ENCODE measurements around the gene CCDC142. TPM values are rescaled to one million over a fixed set of nuclear protein-coding genes. Genes with fewer than 3 reads are reported as not detected.

CCDC142 gene
- total and polyA plus RNA-seq, 9 of the 15 experiments (the other 6 are each of a cell fraction or from before 2014, with no cell fraction given), result 0.55 to 11.7 (median 7.2) TPM

GRCh38 chr2:74472086-74472944 is 10.5 kb downstream of the CCDC142 start, which contains the start of gene MRPL53 (continued):
- TF ChIP-seq PBX2 (CRISPR knock-in tag; IDR thresholded peaks at IDR 0.05; ENCODE audit: low read depth) (no peak), PBX2 (tag; conservative IDR thresholded peaks at IDR 0.05; ENCODE audit: low read depth) (no peak), CTCF (IDR thresholded peaks at IDR 0.05 in 2 of 3, conservative IDR thresholded peaks at IDR 0.05 in 1 of 3; ENCODE audit: insufficient read depth in 2 of 3, low read depth in 1 of 3, low read length in 3 of 3) (peak in 1 of 3 experiments; percentile 11; a peak in 2 of 6 replicates), E2F5 (CRISPR knock-in tag; IDR thresholded peaks at IDR 0.05) (no peak), ZNF253 (CRISPR knock-in tag; conservative IDR thresholded peaks at IDR 0.05) (0 out of 2 replicates have a peak, but pooled peaks have one; percentile 40), ZFP30 (CRISPR knock-in tag; IDR thresholded peaks at IDR 0.05; ENCODE audit: borderline replicate concordance) (no peak), AFF4 (CRISPR knock-in tag; IDR thresholded peaks at IDR 0.05) (no peak), HMGN3 (IDR thresholded peaks at IDR 0.05; ENCODE audit: borderline replicate concordance, extremely low read depth, insufficient read length, low read depth, low read length) (peak; percentile 72), JUND (IDR thresholded peaks at IDR 0.05; ENCODE audit: borderline replicate concordance, low read depth, low read length) (peak; percentile 47; the same call in 1 of the 2 replicates), JUND (tag; IDR thresholded peaks at IDR 0.05; ENCODE audit: borderline replicate concordance, low read depth, low read length) (peak; percentile 32; the same call in 1 of the 3 replicates), ZNF778 (CRISPR knock-in tag; IDR thresholded peaks at IDR 0.05) (no peak), TBP (optimal IDR thresholded peaks at IDR 0.05; ENCODE audit: low read depth, low read length) (peak; percentile 73), HMG20B (CRISPR knock-in tag; IDR thresholded peaks at IDR 0.05) (no peak), ZNF431 (CRISPR knock-in tag; IDR thresholded peaks at IDR 0.05) (no peak), DIDO1 (tag; IDR thresholded peaks at IDR 0.05; ENCODE audit: low read depth) (peak; percentile 95), TAF7 (tag; IDR thresholded peaks at IDR 0.05) (peak; percentile 9; the same call in 1 of the 2 replicates), NR2C1 (IDR thresholded peaks at IDR 0.05) (peak; percentile 100), NR2C1 (tag; IDR thresholded peaks at IDR 0.05) (peak; percentile 100)

Measured in K562 (cell line).